ENCODE data around the gene CACHD1.

CACHD1 gene

DNA sequence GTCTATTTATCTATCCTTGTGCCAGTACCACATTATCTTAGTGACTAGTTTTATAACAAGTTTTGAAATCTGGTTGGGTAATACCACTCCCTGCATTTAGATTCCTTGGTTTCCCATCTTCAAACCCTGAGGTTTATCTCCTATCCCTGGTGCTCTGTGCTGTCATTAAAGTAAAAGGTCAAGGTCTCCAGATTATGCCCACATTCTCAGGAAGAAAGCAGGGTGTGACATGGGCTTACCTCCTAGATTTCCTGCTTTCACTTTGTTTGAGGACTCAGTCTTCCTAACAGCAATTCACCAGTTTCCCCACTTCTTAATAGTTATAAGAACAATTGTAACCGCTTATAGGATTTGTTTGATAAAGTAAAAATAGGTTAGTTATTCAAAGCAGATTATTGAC is 86.0 kb downstream of the CACHD1 start:
- DNase-seq: no peak

DNA sequence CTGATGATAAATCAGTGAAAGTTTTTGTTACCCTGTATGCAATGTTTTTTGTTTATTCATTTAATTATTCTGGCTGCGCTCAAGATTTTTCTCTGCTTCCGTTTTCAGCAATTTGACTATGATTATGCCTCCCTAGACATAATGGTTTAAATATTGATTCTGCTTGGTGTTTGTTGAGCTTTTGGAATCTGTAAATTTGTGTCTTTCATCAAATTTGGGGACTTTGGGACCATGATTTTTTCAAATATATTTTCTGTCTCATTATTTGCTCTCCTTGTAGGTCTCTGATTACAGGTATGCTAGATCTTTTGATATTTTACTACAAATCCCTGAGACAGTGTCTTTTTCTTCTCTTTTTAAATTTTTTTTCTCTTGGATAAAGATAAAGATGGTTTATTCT is 92.1 kb downstream of the CACHD1 start:
- DNase-seq: no peak

GRCh38 chr1:64563958-64564565 is 94.1 kb downstream of the CACHD1 start:
- no peak for DNase-seq

DNA sequence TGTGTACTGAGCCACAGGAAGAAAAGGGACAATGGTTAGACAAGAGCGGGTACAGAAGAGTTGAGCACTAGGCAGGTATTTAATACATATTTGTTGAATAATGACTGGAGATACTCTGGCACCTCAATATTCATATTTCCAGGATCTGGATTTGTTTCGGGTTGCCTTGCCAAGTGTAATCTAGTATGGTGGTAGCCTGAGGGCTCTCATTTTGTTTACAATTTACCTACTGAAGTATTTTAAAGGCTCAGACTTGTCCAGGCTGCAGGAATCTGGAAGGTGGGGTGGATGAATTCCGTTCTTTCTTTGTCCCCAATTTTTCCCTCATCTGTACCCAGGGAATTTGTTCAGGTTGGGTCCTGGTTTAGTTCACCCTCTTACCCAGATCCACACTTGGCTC is 95.0 kb downstream of the CACHD1 start:
- no peak for DNase-seq

DNA sequence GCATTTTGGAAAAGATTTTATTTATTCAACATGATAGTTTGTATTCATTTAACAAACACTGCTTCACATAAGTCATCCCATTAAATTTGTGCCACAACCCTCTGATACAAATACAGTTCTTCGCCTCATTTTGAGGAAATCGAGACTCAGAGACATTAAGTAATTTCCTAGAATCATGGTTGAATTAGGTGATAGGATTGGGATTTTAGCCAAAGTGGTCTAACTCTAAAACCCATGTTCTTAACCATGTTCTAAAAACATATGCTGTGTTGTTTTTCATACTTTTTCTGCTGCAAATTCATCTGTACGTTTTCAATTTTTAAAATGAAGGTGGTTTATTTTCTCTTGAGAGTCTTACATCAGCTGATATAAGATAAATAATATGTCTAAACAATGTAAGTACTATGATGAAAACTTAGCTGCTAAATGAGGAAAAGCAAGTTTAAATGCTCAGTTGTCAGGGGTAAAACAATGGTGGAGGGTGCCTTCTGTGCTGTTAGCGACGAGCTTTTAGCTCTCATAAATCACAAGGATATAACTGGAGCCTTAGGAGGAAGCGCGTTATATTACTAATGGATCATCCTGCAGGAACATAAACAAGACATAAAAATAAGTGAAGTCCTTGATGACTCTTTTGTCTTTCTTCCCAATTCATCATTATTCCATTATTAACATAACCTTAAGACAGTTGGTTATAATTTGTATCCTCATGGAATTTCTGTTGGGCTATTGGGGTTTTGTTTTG is 97.7 kb downstream of the CACHD1 start:
- DNase-seq: no peak

- DNase-seq: no peak
These were observed 98.2 kb downstream of the CACHD1 start for GRCh38 chr1:64568171-64568450.

DNA sequence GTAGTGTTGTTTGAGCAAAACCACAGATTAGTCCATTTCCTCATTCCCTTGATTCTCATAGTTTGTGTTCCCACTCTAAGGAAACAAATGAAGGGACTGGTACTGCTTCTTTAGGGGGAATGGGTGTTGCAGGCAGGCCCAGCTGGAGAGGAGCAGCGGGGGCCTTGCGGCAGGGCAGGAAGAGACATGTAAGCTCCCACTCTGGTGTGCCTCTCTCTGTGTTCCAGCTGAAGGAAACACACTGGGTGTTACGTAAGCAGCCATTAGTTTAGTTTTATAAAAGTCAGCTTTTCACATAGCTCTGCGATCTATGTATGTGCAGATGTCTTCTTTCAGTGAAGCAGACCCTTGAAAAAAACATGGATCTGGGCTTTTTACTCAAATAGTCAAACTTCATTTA is 99.5 kb downstream of the CACHD1 start:
- no peak for DNase-seq

DNA sequence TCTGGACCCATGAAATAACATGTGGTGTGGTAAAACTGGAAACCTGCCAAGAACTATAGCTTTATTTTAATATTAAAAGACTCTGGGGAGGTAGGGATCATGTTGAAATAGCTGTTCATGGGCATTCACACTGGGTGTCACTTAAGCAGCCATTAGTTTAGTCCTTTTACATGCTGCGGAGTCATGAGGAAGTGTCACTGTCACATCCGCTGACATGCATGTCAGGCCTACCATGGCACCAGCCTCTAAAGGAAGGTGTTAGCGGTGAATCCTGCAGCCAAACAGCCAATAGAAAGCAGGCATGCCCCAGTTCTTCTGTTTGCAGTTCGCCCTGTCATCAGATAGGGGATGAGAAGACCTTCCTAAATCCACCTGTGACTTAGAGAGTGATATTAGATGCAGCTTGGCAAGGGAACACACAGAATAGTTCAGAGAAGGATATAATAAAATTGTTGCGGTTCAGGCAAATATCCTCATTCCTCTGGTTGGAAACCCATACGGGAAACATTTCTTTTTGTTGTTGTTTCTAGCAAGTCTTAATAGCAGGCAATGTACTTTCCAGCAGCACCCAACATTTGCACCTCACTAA is 100.4 kb downstream of the CACHD1 start:
- no peak for DNase-seq

GRCh38 chr1:64572222-64572900 is 102.4 kb downstream of the CACHD1 start:
- no peak for DNase-seq

DNA sequence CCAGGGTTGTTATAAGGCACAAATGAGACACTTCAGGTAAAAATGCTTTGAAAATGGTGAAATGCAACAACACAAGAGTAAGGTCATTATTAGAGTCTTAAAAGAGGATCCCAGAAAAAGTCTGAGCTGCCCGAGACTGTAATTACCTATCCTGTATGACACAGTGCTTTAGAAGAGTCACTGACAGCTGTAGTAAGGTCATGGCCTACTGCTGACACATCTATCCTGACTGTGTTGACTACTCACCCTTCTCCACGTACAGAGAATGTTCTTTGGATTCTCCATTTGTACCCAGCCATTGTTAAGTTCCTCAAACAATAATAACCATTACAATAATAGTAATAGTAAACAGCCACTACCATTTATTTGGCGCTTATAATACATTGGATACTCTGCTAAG is 104.4 kb downstream of the CACHD1 start:
- DNase-seq: no peak

- DNase-seq: no peak
These were observed 106.2 kb downstream of the CACHD1 start for GRCh38 chr1:64575881-64576676.

DNA sequence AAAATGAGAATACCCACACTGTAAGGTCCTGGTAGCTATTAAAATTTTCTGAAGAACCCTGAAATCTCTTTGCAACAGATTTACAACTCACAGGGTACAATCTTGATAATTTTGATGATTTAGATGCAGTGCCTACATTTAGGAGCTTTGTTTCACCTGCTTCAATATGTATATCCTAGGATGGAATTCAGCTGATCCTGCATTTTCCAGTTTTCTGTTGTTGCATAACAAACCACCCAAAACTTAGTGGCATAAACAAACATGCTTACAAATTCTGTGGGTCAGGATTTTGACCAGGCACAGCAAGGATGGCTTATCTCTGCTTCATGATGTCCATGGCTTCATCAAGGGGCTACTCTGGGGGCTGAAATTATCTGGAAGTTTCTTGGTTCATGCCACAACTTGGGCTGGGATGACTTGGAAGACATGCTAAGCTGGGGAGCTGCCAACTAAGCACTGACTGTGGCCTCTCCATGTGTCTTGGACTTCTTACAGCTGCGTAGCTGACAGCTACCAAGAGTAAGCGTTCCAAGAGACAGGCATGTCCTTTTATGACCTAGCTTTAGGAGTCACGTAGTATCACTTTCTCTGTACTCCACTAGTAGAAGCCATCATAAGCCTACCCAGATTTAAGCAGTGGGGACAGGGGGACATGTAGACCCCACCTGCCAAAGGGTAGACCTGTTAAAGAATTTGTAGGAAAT is 108.5 kb downstream of the CACHD1 start:
- no peak for DNase-seq

GRCh38 chr1:64579767-64580166 is 109.8 kb downstream of the CACHD1 start:
- DNase-seq: no peak

- no peak for DNase-seq
These were observed 111.4 kb downstream of the CACHD1 start for GRCh38 chr1:64581135-64581842.

- no peak for DNase-seq
These were observed 111.9 kb downstream of the CACHD1 start for GRCh38 chr1:64581843-64582185.

- DNase-seq: no peak
These were observed 114.5 kb downstream of the CACHD1 start for GRCh38 chr1:64584479-64584878.

DNA sequence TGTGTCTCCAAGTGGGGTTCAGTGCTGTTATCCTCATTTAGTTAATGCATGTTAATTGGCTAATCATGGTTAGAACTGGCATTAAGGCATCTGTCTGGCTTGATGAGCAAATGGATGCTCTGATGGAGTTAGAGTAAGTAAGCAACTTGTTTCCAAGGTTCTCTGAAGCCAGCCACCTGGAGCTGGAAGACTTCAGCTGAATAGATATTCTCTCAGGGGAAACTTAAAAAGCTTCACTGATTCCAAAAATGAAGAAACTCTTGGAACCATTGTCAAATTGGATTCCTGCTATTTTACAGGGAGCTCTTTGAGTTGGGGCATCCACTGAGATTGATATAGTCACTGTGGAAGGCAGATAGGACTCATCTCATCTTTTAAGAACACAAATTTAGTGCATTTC is 118.9 kb downstream of the CACHD1 start:
- no peak for DNase-seq

DNA sequence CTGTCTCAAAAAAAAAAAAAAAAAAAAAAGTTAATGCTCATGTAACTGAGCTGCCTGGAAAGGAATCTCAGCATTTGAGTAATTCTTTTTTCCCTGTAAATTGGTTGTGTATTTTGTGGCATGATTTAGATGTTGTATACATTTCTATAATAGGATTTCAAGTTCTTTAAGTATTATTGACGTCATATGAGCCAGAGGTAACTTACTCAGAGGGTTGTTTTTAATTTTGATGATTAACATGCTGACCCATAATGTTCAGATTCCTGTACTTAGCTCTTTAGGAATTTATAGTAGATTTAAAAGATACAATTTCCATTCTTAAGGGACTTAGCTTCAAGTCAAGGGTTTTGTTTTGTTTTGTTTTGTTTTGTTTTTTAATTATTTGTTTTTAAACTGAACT is 120.4 kb downstream of the CACHD1 start:
- no peak for DNase-seq

DNA sequence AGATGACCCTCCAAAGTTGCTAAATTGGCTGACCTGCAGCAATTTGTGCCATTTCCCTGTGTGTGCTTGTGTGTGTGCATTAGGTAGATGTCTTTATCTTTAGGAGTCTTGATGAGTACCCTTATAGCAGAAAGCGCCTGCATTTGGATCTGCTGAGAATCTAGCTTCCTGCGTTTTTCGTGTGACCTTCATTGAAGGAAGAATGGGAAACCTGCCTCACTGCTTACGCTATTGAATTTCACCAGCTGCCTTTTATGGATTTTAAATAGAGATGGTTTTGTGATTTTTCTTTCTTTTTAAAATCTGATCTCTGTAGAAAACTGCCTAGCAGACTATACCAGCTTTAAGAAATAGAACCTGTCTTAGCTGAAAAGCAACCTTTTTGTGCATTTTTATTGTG is 124.5 kb downstream of the CACHD1 start:
- DNase-seq: no peak

GRCh38 chr1:64595871-64596515 is 126.1 kb downstream of the CACHD1 start:
- DNase-seq: no peak

DNA sequence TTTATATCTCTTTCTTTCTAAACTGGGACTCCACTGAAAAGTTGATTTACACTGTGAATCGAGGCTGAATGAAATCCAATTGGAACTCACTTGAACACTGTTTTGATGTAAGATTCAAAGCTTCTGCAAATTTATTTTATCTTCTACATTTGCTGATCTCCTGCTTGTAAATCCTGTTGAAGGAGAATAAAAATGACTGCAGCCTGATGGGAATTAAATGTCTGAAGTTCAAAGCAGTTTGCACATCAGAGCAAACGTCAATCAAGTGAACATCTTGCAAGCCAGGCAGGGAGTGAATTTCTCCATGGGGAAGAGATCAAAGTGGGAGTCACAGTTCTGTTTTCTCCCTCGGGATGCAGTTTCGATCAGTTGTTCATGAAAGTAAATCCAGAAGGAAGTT is 127.2 kb downstream of the CACHD1 start:
- DNase-seq: no peak

All from CD4-positive, alpha-beta T cell treated with Interleukin-1 beta for 1 hour (primary cell).